Eye (tissue), 1 donor: ENCODE data around the gene LAMA4.

Experiments used
- DNase-seq: peaks from one replicate; pipeline ENCODE4 v3.0.0-alpha.2; 2015

Gene LAMA4

GRCh38 chr6:112253841-112254816, at the start of gene LAMA4:
TSS of gene LAMA4 (minus strand) at chr6:112254567. CDS start at chr6:112254150, 417 bp downstream.
- DNase-seq: peak; percentile 80

- no peak for DNase-seq
Observed at GRCh38 chr6:112302142-112302705, 47.9 kb upstream of the LAMA4 start.

- DNase-seq: no peak
Observed at GRCh38 chr6:112300896-112301295, 46.5 kb upstream of the LAMA4 start.

- DNase-seq: no peak
Observed at GRCh38 chr6:112298816-112299281, 44.5 kb upstream of the LAMA4 start.

- peak; percentile 88 for DNase-seq
Observed at GRCh38 chr6:112298021-112298745, 43.8 kb upstream of the LAMA4 start.

- DNase-seq: no peak
Observed at GRCh38 chr6:112296694-112297093, 42.3 kb upstream of the LAMA4 start.

GRCh38 chr6:112296122-112296521, 41.8 kb upstream of the LAMA4 start:
- no peak for DNase-seq

GRCh38 chr6:112291161-112291762, 36.9 kb upstream of the LAMA4 start:
- no peak for DNase-seq

- DNase-seq: peak; percentile 90
Observed at GRCh38 chr6:112289038-112289566, 34.7 kb upstream of the LAMA4 start.

- DNase-seq: no peak
Observed at GRCh38 chr6:112288475-112288874, 34.1 kb upstream of the LAMA4 start.

- DNase-seq: no peak
Observed at GRCh38 chr6:112287577-112288225, 33.3 kb upstream of the LAMA4 start.

- no peak for DNase-seq
Observed at GRCh38 chr6:112286500-112287144, 32.3 kb upstream of the LAMA4 start.

GRCh38 chr6:112286010-112286409, 31.6 kb upstream of the LAMA4 start:
- no peak for DNase-seq

- no peak for DNase-seq
Observed at GRCh38 chr6:112284603-112285002, 30.2 kb upstream of the LAMA4 start.

- no peak for DNase-seq
Observed at GRCh38 chr6:112283621-112284020, 29.3 kb upstream of the LAMA4 start.

- peak; percentile 81 for DNase-seq
Observed at GRCh38 chr6:112281821-112282615, 27.7 kb upstream of the LAMA4 start.

GRCh38 chr6:112279031-112279935, 24.9 kb upstream of the LAMA4 start:
- peak; percentile 51 for DNase-seq

- DNase-seq: no peak
Observed at GRCh38 chr6:112275365-112275764, 21.0 kb upstream of the LAMA4 start.

GRCh38 chr6:112274774-112275173, 20.4 kb upstream of the LAMA4 start:
- no peak for DNase-seq

GRCh38 chr6:112272799-112273198, 18.4 kb upstream of the LAMA4 start:
- DNase-seq: no peak
